Dedifferentiated amniotic fluid mesenchymal stem cell (primary cell): ENCODE data around the gene HS6ST3.

Source experiments
- DNase-seq: peaks from one replicate; pipeline ENCODE4 v3.0.0-alpha.2; 2016; ENCODE audit errors: extremely low spot score

The HS6ST3 gene

DNA sequence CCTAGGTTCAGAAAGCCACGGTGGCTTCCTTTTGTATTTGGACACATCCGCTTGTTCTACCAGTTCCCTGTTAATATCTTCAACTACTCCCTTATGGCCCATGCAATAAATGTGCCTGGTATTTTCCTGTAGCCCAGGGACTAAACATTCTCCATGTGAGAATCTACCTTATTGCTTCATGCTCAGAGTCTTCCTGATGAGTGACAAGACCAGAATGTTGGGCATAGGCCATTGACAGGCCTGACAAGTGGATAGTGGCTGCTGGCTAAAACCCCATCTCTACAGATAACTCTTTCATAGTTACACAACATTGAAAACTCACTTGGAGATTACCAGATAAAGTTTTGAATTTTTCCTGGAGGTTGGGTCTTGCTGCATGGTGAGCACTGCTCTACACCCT, 449.9 kb downstream of the HS6ST3 start:
- DNase-seq = no peak

GRCh38 chr13:96540670-96541069, 450.8 kb downstream of the HS6ST3 start:
- no peak for DNase-seq

- DNase-seq = no peak
Observed at GRCh38 chr13:96542986-96543385, 453.1 kb downstream of the HS6ST3 start.

DNA sequence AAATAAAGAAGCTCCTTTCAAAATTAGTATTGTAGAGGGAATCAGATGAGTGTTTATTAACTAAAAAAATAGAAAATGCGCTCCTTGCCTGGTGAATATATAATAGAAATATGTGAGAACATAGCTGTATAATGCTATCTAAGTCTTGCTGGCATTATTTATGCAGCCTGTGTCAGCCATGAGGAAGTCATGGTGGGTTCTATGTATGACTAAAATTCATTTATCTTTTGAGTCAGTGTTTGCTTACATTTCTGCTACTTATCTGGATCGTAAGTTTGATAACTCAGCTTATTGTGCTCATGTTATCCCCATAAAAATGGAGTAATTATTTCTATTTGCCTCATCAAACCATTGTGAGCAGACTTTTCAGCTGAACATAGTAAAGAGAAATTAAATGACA, 455.1 kb downstream of the HS6ST3 start:
- DNase-seq = no peak

GRCh38 chr13:96546463-96546862, 456.6 kb downstream of the HS6ST3 start:
- DNase-seq = no peak

DNA sequence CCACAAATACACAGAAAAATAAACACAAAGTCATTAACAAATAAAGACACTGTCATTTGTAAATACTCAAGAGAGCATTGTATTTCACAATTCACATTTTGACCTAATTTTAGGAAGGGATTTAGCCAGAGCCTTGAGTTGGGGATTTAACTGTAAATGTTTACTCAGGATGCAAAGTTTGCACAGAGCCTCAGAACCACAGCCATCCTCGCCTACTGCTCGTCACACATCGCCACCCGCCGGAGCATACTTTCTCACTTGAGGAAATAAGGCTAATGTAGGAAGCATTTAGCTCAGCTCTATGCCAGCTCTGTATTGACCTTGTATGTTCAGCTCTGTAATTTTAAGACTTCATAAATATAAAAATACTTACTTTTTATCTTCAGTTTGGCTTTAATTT, 461.6 kb downstream of the HS6ST3 start:
- no peak for DNase-seq

DNA sequence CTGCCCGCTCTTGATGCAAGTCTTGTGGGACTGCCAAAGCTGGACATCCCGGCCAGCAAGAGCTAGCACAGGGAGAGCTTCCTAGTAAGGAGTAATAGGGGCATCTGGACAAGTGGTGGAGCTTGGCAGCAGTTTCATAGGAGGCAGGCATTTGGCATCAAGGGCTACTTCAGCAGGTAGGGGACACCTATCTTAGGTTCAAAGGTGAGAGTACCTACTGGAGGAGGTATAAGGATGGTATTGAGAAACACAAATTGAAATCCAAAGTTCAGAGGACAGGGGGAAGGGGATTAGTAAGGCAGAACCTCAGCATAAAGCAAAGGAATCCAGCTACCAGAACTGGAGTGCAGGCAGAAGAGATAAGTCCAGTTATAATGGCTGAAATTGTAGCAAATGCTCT, 462.7 kb downstream of the HS6ST3 start:
- DNase-seq = no peak

- DNase-seq = no peak
Observed at GRCh38 chr13:96553796-96554195, 463.9 kb downstream of the HS6ST3 start.

DNA sequence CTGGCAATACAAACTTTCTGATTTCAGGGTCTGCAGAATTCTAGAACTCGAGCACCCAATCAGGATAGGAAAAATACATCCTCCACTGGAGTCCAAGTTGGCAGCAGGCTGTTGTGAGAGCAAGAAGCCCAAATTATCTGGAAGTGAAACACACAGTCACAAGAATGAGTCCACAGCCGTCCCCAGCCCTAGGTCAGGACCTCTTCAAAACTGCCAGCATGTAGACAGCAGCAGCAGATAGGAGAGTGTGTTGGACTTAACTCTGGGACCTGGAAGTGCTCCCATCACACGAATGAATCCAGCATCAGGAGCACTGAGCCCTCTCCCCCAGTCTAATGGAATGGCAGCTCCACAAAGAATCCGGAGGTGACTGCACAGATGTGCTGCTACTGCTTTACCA, 483.7 kb downstream of the HS6ST3 start:
- no peak for DNase-seq

GRCh38 chr13:96575423-96576320, 485.8 kb downstream of the HS6ST3 start:
- no peak for DNase-seq

DNA sequence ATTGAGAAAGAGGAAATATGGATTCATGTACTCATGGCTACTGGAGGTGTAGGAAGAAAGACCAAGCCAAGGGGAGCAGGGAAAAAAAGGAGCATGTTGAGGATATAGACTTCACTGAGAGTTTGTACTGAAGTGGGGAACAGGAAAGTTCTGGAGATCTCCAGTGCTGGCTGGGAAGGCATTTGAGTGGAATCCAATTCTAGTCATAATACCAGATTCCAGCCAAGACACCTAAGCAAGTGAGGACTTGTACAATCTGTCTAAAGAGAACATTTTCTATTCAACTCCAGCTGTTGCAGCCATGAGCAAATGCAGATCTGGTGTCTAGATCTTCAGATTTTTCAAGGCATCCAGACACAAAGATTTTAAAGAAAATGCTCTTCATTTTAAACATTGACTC, 491.8 kb downstream of the HS6ST3 start:
- no peak for DNase-seq

GRCh38 chr13:96615252-96615651, 525.3 kb downstream of the HS6ST3 start:
- DNase-seq = no peak

- DNase-seq = no peak
Observed at GRCh38 chr13:96617528-96617927, 527.6 kb downstream of the HS6ST3 start.

- DNase-seq = no peak
Observed at GRCh38 chr13:96621634-96622183, 531.8 kb downstream of the HS6ST3 start.

DNA sequence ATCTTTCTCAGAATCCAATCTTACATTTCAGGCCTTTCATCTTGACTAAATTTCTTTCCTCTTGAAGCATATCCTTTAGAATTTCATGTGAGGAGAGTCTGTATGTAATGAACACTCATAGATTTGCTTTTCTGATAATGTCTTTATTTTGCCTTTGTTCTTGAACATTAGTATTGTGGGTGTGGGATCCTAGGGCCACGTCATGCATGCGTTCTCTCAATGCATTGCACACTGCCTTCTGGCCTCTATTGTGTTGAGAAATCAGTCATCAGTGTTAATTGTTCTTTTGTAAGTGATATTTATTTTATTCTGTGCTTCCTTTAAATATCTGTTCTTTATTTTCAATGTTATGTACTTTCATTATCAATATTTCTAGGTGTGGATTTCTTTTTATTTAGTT, 539.4 kb downstream of the HS6ST3 start:
- DNase-seq = no peak

DNA sequence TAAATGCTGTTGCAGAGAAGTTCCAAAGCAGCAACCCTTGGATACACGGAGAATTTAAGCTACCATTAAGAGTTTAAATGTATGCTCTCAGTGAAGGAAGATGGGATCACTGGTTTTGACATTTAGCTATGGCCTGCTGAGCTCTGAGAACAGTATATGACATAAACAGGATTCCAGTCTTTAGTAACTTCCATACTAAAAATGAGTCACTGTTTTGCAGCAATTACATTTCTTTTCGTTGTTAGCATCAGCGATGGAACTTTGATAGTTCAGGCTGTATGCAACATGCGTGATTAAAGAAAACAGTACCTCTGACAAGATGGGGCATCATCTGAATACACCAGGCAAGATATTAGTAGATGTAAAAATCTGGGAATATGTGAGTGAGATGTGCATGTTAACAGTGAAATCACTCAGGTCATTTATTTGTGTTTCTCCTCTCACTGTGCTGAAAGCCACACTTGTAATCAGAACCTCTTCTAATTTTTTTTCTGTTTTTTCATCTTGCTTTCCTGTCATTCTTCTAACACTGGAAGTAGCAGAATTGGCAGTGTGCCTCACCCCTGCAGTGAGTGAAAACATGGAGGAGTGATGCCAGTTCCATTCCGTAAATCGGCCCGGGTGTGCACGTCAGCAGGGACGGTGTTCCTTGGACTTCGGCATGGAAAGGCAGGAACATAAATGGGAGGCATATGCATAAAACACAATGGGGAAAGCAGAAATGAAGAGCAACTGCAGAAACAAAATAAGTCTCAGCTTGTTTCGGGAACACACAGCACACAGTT, 542.8 kb downstream of the HS6ST3 start:
- no peak for DNase-seq

DNA sequence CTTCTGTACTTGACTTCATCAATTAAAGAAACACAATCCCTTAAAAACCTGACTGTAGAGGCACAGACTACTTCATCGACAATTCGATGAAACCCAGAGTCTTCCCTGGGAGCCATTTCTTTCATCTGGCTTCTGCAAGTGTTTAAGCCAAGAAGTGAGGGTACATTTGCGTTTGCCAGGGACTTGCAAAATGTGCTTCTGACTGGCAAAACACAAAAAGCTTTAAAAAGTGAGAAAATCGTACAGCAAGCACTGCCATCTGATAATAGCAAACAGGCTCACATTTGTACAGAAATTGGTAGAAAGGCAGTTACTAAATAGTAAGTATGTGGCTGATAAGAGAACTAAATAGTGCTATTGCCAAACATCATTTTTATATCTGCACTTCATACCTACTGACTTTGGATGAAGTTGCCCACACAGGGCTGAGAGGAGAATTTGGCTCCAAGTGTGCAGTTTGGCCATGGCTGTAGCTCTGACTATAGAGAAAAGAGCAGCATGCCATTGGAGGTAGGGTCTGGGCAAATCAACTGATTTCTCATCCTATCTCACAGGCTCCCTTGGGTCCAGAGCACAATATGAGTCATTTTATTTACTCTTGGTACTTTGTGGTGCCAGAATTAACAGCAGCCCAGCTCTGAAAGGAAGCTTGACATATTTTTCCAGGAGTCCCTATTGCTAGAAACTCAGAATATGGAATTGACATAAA, 546.2 kb downstream of the HS6ST3 start:
- DNase-seq = no peak

GRCh38 chr13:96637039-96637438, 547.1 kb downstream of the HS6ST3 start:
- no peak for DNase-seq

DNA sequence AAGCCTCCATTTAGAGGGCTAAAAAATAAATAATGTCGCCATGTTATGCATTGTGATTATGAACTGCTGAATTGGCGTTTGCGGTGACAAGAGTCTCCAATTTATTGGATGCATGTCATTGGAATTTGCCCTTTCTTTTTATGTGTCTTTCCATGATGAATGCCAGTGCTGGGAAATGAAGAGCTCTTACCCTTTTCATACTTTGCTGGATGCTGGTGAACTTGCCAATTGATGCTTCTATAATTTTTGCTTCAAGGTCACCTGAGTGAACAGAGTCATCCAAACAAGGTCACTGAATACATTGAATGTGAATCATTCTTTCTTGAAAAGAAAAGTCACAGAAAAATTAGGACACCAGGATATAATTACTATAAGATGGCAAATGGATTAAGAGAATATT, 556.2 kb downstream of the HS6ST3 start:
- no peak for DNase-seq

- DNase-seq = no peak
Observed at GRCh38 chr13:96646515-96647211, 556.8 kb downstream of the HS6ST3 start.

GRCh38 chr13:96650301-96650886, 560.5 kb downstream of the HS6ST3 start:
- DNase-seq = peak; percentile 49
